GM23338 (cell line): ENCODE results near the gene CETP.

ENCODE experiments used
- CREB1 ChIP-seq: fragments of 250-450 bp; sonication (Bioruptor Pico); IDR thresholded peaks from 2 replicates; pipeline ENCODE4 v1.5.0; 2020; ENCODE audit warnings: low read depth, mild to moderate bottlenecking, moderate library complexity
- JUNB ChIP-seq: IDR thresholded peaks from one replicate; pipeline ENCODE4 v1.6.1; 2016; ENCODE audit warnings: antibody characterized with exemption; ENCODE audit not compliant: unreplicated experiment

GRCh38 chr16:56933828-56934598 lies 27.7 kb upstream of the CETP start:
- TF ChIP-seq JUNB = no peak
- no peak for TF ChIP-seq CREB1 (CRISPR knock-in tag)
